Measurements from ENCODE around the gene NGEF.

DNA sequence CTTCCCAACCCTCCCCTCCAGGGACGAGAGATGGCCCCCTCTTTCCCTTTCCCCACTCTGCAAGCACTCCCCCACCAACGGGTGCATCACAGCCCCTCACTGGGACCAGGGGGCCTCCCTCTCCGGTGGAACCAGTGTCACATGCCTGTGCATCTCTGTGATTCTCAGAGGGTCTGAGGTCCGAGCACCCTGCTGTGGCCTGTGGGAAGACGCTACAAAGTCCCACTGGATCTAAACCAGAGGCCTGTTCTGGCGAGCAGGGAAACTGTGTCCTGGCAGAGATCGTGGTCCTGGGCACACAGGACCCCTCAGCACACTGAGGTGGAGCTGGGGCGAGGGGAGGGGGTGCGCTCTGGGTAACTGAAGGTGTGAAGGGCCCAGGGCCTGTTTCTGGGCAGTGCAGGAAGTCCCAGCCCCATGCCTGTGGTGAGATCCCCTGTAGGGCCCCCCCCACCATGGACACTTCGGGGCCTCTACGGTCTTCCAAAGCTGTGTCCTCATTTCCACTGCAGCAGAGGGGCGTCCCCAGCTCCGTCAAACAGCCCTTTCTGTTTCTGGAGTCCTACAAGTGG is 135.0 kb downstream of the NGEF start:
- TF ChIP-seq, protein P1, sequence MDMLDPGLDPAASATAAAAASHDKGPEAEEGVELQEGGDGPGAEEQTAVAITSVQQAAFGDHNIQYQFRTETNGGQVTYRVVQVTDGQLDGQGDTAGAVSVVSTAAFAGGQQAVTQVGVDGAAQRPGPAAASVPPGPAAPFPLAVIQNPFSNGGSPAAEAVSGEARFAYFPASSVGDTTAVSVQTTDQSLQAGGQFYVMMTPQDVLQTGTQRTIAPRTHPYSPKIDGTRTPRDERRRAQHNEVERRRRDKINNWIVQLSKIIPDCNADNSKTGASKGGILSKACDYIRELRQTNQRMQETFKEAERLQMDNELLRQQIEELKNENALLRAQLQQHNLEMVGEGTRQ (IDR thresholded peaks at IDR 0.05; ENCODE audit: borderline replicate concordance, low read depth, low read length), result no peak
- TF ChIP-seq EZH2phosphoT487 (IDR thresholded peaks at IDR 0.05; ENCODE audit: borderline replicate concordance, low read depth) (no peak), RFX5 (IDR thresholded peaks at IDR 0.05; ENCODE audit: low read length) (no peak), YY1 (IDR thresholded peaks at IDR 0.05; ENCODE audit: low read depth) (no peak)
- TF ChIP-seq, protein P2, sequence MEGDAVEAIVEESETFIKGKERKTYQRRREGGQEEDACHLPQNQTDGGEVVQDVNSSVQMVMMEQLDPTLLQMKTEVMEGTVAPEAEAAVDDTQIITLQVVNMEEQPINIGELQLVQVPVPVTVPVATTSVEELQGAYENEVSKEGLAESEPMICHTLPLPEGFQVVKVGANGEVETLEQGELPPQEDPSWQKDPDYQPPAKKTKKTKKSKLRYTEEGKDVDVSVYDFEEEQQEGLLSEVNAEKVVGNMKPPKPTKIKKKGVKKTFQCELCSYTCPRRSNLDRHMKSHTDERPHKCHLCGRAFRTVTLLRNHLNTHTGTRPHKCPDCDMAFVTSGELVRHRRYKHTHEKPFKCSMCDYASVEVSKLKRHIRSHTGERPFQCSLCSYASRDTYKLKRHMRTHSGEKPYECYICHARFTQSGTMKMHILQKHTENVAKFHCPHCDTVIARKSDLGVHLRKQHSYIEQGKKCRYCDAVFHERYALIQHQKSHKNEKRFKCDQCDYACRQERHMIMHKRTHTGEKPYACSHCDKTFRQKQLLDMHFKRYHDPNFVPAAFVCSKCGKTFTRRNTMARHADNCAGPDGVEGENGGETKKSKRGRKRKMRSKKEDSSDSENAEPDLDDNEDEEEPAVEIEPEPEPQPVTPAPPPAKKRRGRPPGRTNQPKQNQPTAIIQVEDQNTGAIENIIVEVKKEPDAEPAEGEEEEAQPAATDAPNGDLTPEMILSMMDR (IDR thresholded peaks at IDR 0.05), result no peak
